ENCODE measurements around the gene APOO.
A peak's percentile ranks its signal among the peaks of the same experiment; 100 is the strongest.
"Not testable (repeated sequence)": the region's sequence is repeated elsewhere in the genome, so short reads cannot be mapped to it uniquely, and the experiment has no call there.

Gene APOO

GRCh38 chrX:23901805-23902204 is 5.9 kb downstream of the APOO start:
- DNase-seq: peak; percentile 11 to 14

- no peak for DNase-seq
Observed at GRCh38 chrX:23901060-23901459, 6.7 kb downstream of the APOO start.

- DNase-seq: no peak
Observed at GRCh38 chrX:23900220-23900797, 7.4 kb downstream of the APOO start.

- no peak for DNase-seq
Observed at GRCh38 chrX:23898412-23898959, 9.3 kb downstream of the APOO start.

- DNase-seq: no peak
Observed at GRCh38 chrX:23896981-23897380, 10.8 kb downstream of the APOO start.

GRCh38 chrX:23896539-23896938 is 11.2 kb downstream of the APOO start:
- DNase-seq: not testable (repeated sequence)

- not testable (repeated sequence) for DNase-seq
Observed at GRCh38 chrX:23894993-23895392, 12.7 kb downstream of the APOO start.

- no peak for DNase-seq
Observed at GRCh38 chrX:23890933-23891332, 16.8 kb downstream of the APOO start.

GRCh38 chrX:23888887-23889501 is 18.7 kb downstream of the APOO start:
- no peak for DNase-seq

GRCh38 chrX:23887918-23888317 is 19.8 kb downstream of the APOO start:
- no peak for DNase-seq

GRCh38 chrX:23887451-23887850 is 20.3 kb downstream of the APOO start:
- no peak for DNase-seq

GRCh38 chrX:23885803-23886202 is 21.9 kb downstream of the APOO start:
- DNase-seq: no peak

GRCh38 chrX:23884427-23885024 is 23.2 kb downstream of the APOO start:
- DNase-seq: no peak

- no peak for DNase-seq
Observed at GRCh38 chrX:23883737-23884354, 23.9 kb downstream of the APOO start.

- DNase-seq: no peak
Observed at GRCh38 chrX:23879380-23880090, 28.2 kb downstream of the APOO start.

- no peak for DNase-seq
Observed at GRCh38 chrX:23871905-23872546, 35.7 kb downstream of the APOO start.

GRCh38 chrX:23870041-23870440 is 37.7 kb downstream of the APOO start:
- DNase-seq: no peak

- DNase-seq: no peak
Observed at GRCh38 chrX:23864742-23865326, 42.9 kb downstream of the APOO start.

- not testable (repeated sequence) for DNase-seq
Observed at GRCh38 chrX:23861952-23862351, 45.8 kb downstream of the APOO start.

- DNase-seq: no peak
Observed at GRCh38 chrX:23861215-23861896, 46.4 kb downstream of the APOO start.

GRCh38 chrX:23859238-23859637 is 48.5 kb downstream of the APOO start:
- not testable (repeated sequence) for DNase-seq

- DNase-seq: no peak
Observed at GRCh38 chrX:23857935-23858334, 49.8 kb downstream of the APOO start.
